ENCODE data around the gene SMOC2. TPM values are rescaled to one million over a fixed set of nuclear protein-coding genes. Genes with fewer than 3 reads are reported as not detected.
A peak's percentile ranks its signal among the peaks of the same experiment; 100 is the strongest.

The SMOC2 gene
- polyA plus RNA-seq, 1 of the 3 experiments (the other 2 are of a cell fraction) = not detected

GRCh38 chr6:168450917-168451316 is 9.9 kb downstream of the SMOC2 start (continued):
- TF ChIP-seq NRF1 (IDR thresholded peaks at IDR 0.05; ENCODE audit: low read depth, low read length) (no peak), MEF2A (IDR thresholded peaks at IDR 0.05; ENCODE audit: borderline replicate concordance, low read depth) (no peak), USF2 (IDR thresholded peaks at IDR 0.05; ENCODE audit: borderline replicate concordance, low read depth, low read length) (no peak), SIN3A (IDR thresholded peaks at IDR 0.05; ENCODE audit: borderline replicate concordance, low read depth, low read length) (no peak), GABPA (IDR thresholded peaks at IDR 0.05; ENCODE audit: low read depth) (no peak), MXI1 (IDR thresholded peaks at IDR 0.05; ENCODE audit: low read depth, low read length) (no peak), MAX (IDR thresholded peaks at IDR 0.05; ENCODE audit: low read depth) (no peak)

- Histone ChIP-seq H3K27ac (ENCODE audit: low read depth in 2 of 2, low read length in 1 of 2) (no peak overlapping the region), H3K79me2 (ENCODE audit: insufficient read depth) (no peaks in the 10 kb centered on the region), H3K4me3 (ENCODE audit: low read depth in 2 of 2, low read length in 1 of 2) (no peak overlapping the region), H2AFZ (ENCODE audit: low read depth) (no peak overlapping the region), H3K9me3 (no peaks in the 10 kb centered on the region), H3K27me3 (ENCODE audit: insufficient read depth) (no peaks in the 10 kb centered on the region), H3K4me1 (ENCODE audit: control insufficient read depth in 1 of 2, insufficient read depth in 2 of 2, low read depth in 1 of 2, low read length in 1 of 2) (no peaks in the 10 kb centered on the region; a peak in 1 of 4 replicates), H3K4me2 (no peak overlapping the region), H4K20me1 (ENCODE audit: insufficient read depth) (no peaks in the 10 kb centered on the region), H3F3A (replicated peaks; ENCODE audit: insufficient read depth) (no peaks in the 10 kb centered on the region), H3K9ac (no peak overlapping the region), H3K9me2 (no peaks in the 10 kb centered on the region), H3K36me3 (replicated peaks in 1 of 2; ENCODE audit: control insufficient read depth in 1 of 2, insufficient read depth in 2 of 2, low read length in 1 of 2) (no peaks in the 10 kb centered on the region)
- POLR2A ChIA-PET = no interaction called here
- CTCF ChIA-PET = interaction anchor here (0.6 to 1.6 kb wide), 7 partner anchors 10 to 426 kb away, joined by 3 to 8 read pairs (median 3); partner anchors contain the start of gene SMOC2
- DNase-seq = peak; percentile 56
- TF ChIP-seq ELF1 (IDR thresholded peaks at IDR 0.05) = no peak
- peak; percentile 36; the same call in 1 of the 2 replicates for TF ChIP-seq RAD21 (IDR thresholded peaks at IDR 0.05; ENCODE audit: low read length)
- TF ChIP-seq CHD2 (IDR thresholded peaks at IDR 0.05; ENCODE audit: low read length, partially characterized antibody) = no peak
- TF ChIP-seq GATA2 (CRISPR knock-in tag; IDR thresholded peaks at IDR 0.05) = no peak
- TF ChIP-seq SMC3 (IDR thresholded peaks at IDR 0.05; ENCODE audit: low read depth, low read length) = peak; percentile 19; the same call in 1 of the 2 replicates
- no peak for TF ChIP-seq FOXJ3 (CRISPR knock-in tag; IDR thresholded peaks at IDR 0.05)
- TF ChIP-seq USF1 (IDR thresholded peaks at IDR 0.05; ENCODE audit: borderline replicate concordance, low read depth) = no peak
- TF ChIP-seq FOSL2 (IDR thresholded peaks at IDR 0.05; ENCODE audit: borderline replicate concordance, low read depth) = no peak
- TF ChIP-seq MEF2A (IDR thresholded peaks at IDR 0.05; ENCODE audit: borderline replicate concordance, low read depth) = no peak
- no peak for TF ChIP-seq RXRA (IDR thresholded peaks at IDR 0.05; ENCODE audit: borderline replicate concordance, low read depth)
- no peak for TF ChIP-seq MXI1 (IDR thresholded peaks at IDR 0.05; ENCODE audit: low read depth, low read length)
- TF ChIP-seq JUND (IDR thresholded peaks at IDR 0.05) = no peak
- no peak for TF ChIP-seq USF2 (IDR thresholded peaks at IDR 0.05; ENCODE audit: borderline replicate concordance, low read depth, low read length)
- 21% methylated on average over 5 of the region's 5 CpGs for WGBS (ENCODE audit: low lambda C conversion rate)
These were observed 11.0 kb downstream of the SMOC2 start for GRCh38 chr6:168451805-168452517.
